ENCODE results near the gene SYNM.

Gene SYNM

GRCh38 chr15:99062226-99062625 is 42.7 kb upstream of the SYNM start:
- peaks cover 8% of the 10 kb centered on the region for H3K4me1 ChIP-seq (ENCODE audit: low read depth, poor library complexity, severe bottlenecking)
- H3K79me2 ChIP-seq (ENCODE audit: insufficient read depth, low read depth): no peaks in the 10 kb centered on the region
- H2AFZ ChIP-seq (ENCODE audit: low read depth): no peak overlapping the region
- H3K4me2 ChIP-seq: no peak overlapping the region
- H3K36me3 ChIP-seq (ENCODE audit: insufficient read depth): no peaks in the 10 kb centered on the region
- no peaks in the 10 kb centered on the region for H4K20me1 ChIP-seq (ENCODE audit: insufficient read depth)
- H3K27me3 ChIP-seq (ENCODE audit: insufficient read depth, low read depth): no peaks in the 10 kb centered on the region
- H3K9ac ChIP-seq: no peak overlapping the region
- TF ChIP-seq CTCF (conservative IDR thresholded peaks at IDR 0.05; ENCODE audit: low read depth, low read length): no peak
- no peak overlapping the region for H3K27ac ChIP-seq
- no peak overlapping the region for H3K4me3 ChIP-seq (IDR thresholded peaks at IDR 0.05; ENCODE audit: insufficient read depth, low read depth, low read length)

GRCh38 chr15:99068186-99068585 is 36.7 kb upstream of the SYNM start:
- Histone ChIP-seq H2AFZ (ENCODE audit: low read depth) (no peak overlapping the region), H3K4me1 (ENCODE audit: low read depth, poor library complexity, severe bottlenecking) (peaks cover 1% of the 10 kb centered on the region), H3K9ac (no peak overlapping the region), H3K4me3 (IDR thresholded peaks at IDR 0.05; ENCODE audit: insufficient read depth, low read depth, low read length) (no peak overlapping the region), H3K4me2 (no peak overlapping the region), H3K27me3 (ENCODE audit: insufficient read depth, low read depth) (no peaks in the 10 kb centered on the region), H4K20me1 (ENCODE audit: insufficient read depth) (no peaks in the 10 kb centered on the region), H3K27ac (no peak overlapping the region), H3K36me3 (ENCODE audit: insufficient read depth) (no peaks in the 10 kb centered on the region), H3K79me2 (ENCODE audit: insufficient read depth, low read depth) (no peaks in the 10 kb centered on the region)
- TF ChIP-seq CTCF (conservative IDR thresholded peaks at IDR 0.05; ENCODE audit: low read depth, low read length): no peak

- Histone ChIP-seq H3K27ac (no peak overlapping the region), H2AFZ (ENCODE audit: low read depth) (no peak overlapping the region), H3K4me2 (no peak overlapping the region), H3K4me3 (IDR thresholded peaks at IDR 0.05; ENCODE audit: insufficient read depth, low read depth, low read length) (no peak overlapping the region), H4K20me1 (ENCODE audit: insufficient read depth) (no peaks in the 10 kb centered on the region), H3K9ac (no peak overlapping the region), H3K36me3 (ENCODE audit: insufficient read depth) (no peaks in the 10 kb centered on the region), H3K4me1 (ENCODE audit: low read depth, poor library complexity, severe bottlenecking) (peaks cover 4% of the 10 kb centered on the region), H3K27me3 (ENCODE audit: insufficient read depth, low read depth) (no peaks in the 10 kb centered on the region), H3K79me2 (ENCODE audit: insufficient read depth, low read depth) (no peaks in the 10 kb centered on the region)
- TF ChIP-seq CTCF (conservative IDR thresholded peaks at IDR 0.05; ENCODE audit: low read depth, low read length): no peak
These were observed 34.7 kb upstream of the SYNM start for GRCh38 chr15:99070208-99070607.

- no peak overlapping the region for H2AFZ ChIP-seq (ENCODE audit: low read depth)
- no peak overlapping the region for H3K9ac ChIP-seq
- TF ChIP-seq CTCF (conservative IDR thresholded peaks at IDR 0.05; ENCODE audit: low read depth, low read length): no peak
- H3K4me2 ChIP-seq: no peak overlapping the region
- no peaks in the 10 kb centered on the region for H3K36me3 ChIP-seq (ENCODE audit: insufficient read depth)
- no peak overlapping the region for H3K27ac ChIP-seq
- H3K79me2 ChIP-seq (ENCODE audit: insufficient read depth, low read depth): no peaks in the 10 kb centered on the region
- peaks cover 8% of the 10 kb centered on the region for H3K4me1 ChIP-seq (ENCODE audit: low read depth, poor library complexity, severe bottlenecking)
- H3K4me3 ChIP-seq (IDR thresholded peaks at IDR 0.05; ENCODE audit: insufficient read depth, low read depth, low read length): no peak overlapping the region
- H4K20me1 ChIP-seq (ENCODE audit: insufficient read depth): no peaks in the 10 kb centered on the region
- no peaks in the 10 kb centered on the region for H3K27me3 ChIP-seq (ENCODE audit: insufficient read depth, low read depth)
These were observed 33.7 kb upstream of the SYNM start for GRCh38 chr15:99071091-99071680.
